SKM-1 (cell line): ENCODE data around the gene THEMIS.
"Not testable (repeated sequence)": the region's sequence is repeated elsewhere in the genome, so short reads cannot be mapped to it uniquely, and the experiment has no call there.

Experiments used
- DNase-seq: peaks from one replicate; lab custom pipeline; 2025; ENCODE audit not compliant: unreplicated experiment; lab: John Stamatoyannopoulos, UW

The THEMIS gene

DNA sequence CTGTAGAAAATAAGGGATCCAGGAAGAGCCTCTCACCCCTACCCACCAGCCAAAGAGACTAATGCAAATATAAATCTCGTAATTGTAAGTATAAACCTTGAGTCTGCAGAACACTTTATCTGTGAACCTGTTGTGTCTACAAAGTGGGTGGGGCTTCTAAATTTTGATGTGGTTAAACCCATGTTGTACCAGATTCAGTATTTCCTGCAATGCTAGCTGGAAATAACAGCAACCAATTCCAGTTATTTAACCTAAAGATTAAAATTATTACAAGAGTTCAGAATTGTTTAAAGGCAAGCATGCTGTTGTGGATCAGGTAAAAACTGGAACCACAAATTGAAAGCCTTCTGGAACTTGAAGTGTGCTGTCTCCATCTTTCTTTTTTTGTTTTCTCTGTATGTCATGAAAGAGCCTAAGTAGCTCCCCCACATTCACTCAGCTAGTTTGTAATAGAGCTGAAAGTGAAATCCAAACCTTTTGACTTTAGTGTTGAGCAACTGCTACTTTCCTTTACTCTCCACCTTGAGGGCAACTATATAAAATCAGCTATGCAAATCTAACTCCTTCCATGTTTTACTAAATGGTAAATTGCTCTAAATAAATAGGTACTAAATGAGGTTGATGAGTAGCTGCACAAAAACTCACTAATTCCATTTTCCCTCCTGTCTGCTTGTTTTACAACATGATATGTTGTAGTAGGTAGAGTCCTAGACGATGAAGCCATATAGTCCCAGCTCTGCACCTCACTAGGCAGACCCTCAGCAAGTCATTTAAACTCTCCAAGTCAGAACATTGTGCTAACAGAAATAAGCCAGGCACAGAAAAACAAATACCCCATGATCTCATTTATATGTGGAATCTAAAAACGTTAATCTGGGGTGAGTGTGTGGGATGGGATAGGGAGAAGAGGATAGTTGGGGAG, 17.9 kb upstream of the THEMIS start:
- no peak for DNase-seq

DNA sequence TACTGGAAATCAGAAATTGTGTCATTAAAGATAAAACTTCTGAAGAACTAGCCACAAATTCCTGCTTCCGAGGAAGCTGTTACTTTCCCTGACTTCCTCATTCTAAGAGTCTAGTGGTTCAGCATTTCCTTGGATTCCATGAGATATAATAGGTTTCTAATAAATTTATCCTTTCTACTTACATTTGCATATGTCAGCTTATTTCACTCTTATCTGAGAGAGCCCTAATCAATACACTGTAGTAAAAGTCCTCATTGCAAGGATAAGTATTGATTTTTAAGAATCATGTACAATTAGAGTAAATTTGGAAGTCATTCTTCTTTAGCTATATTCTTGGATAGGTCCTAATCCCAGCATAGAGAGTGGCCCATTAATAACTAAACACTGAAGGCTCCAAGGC, 16.9 kb upstream of the THEMIS start:
- DNase-seq: no peak

DNA sequence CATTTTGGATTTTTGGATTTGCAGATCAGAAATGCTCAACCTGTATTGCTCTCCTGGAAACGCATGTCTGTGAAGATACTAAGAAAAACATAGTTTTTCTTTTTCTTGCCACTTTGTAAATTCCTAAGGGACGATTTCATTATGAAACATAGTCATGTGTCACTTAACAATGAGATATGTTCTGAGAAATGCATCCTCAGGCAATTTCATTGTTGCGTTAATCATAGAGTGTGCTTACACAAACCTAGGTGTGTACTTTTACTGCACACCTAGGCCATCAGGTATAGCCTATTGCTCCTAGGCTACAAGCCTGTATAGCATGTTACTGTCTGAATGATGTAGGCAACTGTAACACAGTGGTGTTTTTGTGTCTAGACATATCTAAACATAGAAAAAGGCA, 13.4 kb upstream of the THEMIS start:
- DNase-seq: no peak

DNA sequence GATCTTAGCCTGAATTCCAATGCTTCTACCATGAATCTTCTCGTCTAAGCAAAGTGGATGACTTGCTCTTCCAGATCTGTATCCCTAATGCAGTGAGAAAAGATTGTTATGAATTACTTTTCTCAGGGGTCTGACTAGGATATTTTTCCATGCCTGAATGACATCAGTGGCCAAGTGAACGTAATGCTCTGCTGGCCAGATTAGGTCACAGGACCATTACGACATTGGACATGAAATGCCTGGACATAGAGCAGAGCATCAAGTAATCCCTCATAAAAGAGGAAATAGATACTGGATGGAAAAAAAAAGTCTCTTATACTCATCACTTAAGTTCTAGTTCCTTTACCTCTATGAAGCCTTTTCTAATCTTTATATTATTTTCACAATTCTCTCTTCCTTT, 12.1 kb upstream of the THEMIS start:
- no peak for DNase-seq

DNA sequence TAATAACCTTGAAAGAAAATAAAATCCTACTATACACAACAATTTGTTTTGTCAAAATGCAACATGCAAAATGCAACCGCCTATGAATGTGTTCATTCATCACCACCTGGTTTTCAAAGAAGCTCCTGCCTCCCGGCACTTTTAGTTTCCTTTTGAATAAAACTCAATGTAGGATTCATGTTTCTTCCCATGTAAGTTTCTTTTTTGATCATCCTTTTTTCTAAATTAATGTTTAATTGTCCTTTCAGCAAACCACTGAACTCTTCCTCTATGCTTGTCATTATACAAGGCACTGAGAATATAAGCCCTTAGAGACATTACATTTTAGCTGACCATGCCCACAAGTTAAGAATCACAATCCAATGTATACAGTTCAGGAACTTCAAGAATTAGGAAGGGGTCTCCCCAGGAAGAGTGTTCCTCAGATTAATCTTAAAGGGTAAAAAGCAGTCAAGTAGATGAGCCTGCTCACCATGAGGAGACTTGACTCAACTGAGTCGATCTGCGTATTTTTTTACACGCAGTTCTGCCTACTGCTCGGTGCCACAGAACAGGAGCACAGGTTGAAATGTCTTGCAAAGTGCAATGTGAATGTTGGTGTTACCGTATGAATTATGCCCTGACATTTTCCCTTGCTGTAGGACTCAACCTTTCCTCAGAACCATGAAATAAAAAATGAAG, 7.2 kb upstream of the THEMIS start:
- DNase-seq: no peak

DNA sequence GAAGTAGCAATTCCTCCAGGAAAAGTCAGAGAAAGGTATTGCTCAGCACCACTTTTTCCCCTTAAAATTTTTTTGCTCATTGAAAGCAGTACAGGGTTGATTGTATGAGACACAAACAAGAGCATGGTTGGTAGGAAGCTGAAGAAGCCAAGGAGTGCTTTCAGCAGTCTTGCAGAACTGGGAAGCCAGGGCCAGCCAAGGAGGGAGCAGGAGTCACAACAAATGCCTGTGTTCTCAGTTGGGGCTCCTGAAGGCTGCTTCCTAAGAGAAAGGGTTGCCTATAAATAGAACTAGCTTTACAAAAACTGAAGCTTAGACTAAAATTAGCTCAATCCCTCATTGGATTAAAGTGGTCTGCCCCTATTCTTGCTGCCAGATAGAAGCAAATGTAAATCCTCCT, 3.3 kb upstream of the THEMIS start:
- no peak for DNase-seq

DNA sequence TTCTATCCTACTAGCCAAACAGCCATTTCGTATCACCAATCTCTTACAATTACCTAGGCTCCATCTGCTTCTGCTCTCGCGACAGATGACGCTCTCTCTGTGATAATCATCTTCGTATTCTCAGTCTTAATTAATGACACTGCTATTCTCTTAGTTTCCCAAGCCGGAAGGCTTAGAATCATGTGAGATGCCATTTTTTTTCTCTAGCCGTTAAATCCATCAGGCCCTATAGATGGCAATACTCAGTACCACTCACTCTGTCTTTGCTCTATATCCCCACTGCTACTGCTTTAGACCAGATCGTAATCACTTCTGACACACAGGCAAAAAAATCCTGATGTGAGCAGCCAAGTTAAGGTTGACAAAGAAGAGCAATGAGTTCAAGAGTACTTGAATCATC, 2.1 kb upstream of the THEMIS start:
- no peak for DNase-seq

DNA sequence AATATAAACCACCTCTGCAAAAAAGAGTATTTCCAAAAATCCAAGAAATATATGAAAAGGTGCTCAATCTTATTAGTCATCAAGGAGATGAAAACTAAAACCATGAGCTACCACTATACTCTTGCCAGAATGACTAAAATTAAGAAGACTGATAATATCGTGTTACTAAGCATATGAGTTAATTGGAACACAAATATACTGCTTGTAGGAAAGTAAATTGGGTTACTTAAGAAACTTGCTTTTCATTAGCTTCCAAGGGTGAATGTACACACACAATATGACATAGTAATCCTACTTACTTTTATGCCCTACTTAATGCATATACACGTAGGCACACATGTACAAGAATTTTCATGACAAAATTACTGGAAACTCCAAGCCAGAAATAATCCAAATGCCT, 3.4 kb downstream of the THEMIS start:
- DNase-seq: no peak

DNA sequence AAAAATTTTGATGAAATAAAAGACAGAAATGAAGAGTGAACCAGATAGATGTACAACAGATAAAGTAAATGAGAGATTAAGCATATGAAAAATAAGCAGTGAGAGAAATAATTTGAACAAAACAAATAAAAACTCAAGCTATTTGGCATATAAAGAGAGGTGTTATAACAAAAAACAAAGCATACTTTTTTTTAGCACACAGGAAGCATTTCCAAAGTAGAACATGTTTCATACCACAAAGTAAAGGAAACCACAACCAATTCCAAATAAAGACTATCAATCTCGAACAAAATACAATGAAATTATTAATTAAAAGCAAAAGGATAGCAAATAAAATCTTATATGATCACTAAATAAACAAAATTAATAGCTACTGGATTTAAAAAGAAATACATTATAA, 6.8 kb downstream of the THEMIS start:
- DNase-seq: no peak

DNA sequence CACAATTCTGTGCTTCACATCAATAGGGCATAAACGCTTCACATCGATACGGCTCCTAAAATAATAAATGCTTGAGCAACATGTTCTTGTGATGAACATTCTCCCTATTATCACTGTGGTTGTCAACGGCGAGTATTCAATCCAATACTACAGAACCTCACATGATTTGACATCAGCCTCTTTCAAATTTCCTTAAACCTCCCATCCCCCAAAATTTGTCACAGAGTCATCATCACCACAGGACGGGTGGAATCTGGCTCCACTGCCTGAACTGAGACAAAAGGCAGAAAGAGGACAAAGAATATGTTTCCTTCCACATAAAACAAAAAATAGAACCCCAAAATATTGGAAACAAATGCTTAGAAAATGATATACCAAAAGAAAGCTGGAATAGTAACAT, 7.3 kb downstream of the THEMIS start:
- no peak for DNase-seq

DNA sequence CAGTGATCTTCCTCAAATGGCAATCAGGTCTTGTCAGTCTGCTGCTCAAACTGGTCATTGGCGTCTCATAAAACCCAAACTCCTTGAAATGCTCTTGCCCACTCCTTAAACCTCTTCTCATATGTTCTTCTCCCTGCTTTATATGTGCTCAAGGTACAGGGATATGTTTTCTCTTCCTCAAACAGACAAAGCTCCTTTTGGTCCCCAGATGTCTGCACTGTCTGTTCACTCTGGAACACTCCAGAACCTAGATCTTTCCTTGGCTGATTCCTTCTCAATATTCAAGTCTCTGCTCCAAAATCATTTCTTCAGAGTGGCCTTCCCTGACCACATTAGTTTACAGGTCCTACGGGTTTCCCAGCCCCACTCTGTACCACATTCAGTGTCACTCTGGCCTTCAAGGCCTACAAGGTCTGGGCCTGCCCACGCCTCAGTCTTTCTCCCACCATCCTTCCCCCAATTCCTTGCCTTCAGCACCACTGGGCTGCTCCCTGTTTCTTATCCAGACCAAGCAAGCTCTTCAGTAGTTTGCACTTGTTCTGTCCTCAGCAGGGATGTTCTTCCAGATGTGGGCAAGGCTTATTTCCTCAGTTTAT, 9.0 kb downstream of the THEMIS start:
- DNase-seq: no peak

DNA sequence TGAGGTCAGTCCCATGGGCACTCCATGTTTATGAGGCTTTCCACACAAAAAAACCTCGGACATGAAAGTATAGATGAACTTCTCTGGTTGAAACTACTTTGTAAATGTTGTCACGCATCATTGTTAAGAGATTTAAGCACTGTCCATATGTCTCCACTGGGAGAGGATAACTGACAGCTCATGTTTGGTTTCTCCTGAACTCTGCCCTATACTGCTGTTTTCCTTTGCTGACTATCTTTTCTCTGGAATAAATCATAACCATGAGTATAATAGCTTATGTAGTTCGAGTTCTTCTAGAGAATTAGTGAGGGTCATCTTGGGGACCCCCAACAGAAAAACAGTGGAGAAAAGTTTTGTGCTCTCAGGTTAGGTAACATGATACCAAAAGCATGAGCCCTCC, 14.3 kb downstream of the THEMIS start:
- no peak for DNase-seq

DNA sequence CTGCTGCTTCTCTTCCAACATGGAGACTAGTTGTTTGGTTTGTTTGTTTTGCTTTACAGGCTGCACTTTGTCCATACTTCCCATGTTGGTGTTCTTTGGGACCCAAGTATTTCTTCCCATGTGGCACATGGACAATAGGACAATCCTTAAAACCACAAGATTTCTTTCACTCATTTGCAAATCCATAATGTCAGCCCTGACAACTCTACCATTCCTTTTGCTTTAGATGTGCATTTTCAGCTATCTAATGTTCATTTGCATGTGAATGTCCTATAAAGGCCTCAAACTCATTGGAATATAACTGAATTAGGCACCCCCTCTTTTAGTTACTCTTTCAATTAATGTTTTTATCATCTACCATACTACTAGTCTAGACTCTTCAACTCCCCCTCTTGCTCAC, 16.7 kb downstream of the THEMIS start:
- DNase-seq: no peak

DNA sequence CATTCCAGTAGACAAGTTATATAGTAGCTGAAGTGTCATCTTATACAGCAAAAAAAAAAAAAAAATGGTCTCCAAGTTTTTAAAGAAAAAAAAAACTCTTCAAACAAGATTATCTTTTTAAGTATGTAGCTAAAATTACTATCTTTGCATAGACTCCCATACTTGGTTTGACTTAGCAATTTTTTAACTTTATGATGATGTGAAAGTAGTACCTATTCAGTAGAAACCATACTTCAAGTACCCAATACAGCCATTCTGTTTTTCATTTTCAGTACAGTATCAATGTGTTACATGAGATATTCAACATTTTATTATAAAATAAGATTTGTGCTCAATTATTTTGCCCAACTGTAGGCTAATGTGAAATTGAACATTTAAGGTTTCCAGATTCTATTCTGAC, 18.9 kb downstream of the THEMIS start:
- DNase-seq: not testable (repeated sequence)

DNA sequence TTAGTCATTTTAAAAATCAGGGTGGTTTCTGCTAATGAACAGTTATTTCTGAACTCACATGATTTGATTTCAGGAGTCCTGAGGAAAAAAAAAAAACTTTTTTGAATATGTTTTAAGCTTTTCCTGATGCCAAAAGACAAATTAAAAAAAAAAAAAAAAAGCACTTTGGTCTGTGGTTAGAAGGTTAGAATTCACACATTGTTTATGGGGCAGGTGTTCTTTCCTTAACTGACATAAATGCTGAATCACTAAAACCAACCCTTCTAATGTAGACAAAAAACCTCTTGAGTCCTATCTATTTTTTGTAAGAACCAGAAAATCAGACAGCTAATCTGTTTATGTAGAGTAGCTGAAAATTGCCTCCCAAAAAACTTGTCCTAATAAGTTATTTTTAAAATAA, 20.4 kb downstream of the THEMIS start:
- no peak for DNase-seq

DNA sequence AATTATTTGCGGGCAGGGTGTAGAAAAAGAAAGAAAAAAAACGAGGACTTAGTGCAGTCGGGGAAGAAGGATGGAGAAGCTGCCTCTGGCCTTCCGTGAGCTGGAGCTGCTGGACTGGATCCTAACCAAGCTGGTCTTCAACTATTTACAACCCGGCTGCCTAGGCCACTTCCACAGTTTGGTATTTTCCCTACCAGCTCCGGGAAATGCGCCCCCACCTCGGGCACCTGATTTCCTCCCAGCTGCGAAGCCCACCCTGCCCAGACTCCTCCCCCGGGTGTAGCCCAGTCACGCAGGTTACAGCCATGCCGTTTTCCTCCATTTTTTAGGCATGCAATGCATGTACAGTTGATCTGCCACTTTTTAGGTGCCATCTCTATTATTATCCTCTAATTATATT, 21.2 kb downstream of the THEMIS start:
- DNase-seq: no peak

DNA sequence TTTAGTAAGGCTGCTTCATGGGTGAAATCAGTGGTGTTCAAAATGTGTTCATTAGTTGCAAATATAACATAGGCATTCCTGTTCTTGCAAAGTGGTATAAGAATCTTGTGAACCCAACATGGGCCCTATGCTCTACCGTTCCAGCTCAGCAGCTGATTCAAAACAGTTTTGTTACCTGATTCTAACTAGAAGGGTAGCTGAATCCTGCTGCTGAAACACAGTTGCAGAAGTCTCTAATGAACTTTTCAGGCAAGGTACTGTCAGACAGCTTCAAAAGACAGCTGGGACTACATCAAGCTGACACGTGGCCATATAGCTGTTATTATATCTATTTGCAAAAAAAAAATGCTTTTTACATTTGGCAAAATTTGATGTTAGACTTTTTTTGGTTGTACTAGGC, 22.7 kb downstream of the THEMIS start:
- DNase-seq: no peak

DNA sequence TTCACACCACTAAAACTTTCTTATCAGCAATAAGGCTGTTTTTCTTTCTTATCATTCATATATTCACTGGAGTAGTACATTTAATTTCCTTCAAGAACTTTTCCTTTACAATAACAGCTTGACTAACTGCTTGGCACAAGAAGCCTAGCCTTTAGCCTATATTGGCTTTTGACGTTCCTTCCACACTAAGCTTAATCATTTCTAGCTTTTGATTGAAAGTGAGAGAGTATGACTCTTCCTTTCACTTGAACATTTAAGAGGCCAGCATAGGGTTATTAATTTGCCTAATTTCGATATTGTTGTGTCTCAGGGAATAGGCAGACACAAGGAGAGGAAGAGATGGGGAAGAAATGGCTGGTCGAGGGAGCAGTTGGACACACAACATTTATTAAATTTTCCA, 23.6 kb downstream of the THEMIS start:
- no peak for DNase-seq

DNA sequence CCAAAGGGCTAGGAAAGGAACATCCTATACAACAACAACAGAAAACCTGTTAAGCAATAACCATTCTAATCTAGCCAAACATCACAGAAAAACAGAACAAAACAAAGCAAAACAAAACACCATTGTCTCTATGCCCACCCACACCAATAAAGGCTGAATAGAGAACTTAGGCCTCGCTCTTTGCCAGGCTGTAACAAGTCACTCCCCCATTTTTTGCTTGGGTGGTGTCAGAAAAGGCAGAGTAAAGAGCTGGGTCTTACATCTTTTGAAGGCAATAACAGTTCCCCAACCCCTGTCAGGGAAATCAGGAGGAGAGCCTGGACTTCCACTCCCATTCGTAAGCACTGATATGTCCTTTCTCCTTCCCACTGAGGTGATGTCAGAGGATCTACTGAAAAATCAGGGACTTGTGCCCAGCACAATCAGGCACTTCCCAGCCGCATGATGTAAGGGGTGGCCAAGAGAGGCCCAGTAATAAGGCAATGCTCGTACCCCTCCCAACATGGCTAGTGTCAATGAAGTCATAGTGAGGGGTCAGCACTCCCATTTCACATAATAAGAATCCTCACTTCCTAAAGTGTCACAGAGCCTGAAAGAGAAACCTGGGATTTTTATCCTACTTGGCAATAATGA, 31.0 kb downstream of the THEMIS start:
- DNase-seq: no peak

DNA sequence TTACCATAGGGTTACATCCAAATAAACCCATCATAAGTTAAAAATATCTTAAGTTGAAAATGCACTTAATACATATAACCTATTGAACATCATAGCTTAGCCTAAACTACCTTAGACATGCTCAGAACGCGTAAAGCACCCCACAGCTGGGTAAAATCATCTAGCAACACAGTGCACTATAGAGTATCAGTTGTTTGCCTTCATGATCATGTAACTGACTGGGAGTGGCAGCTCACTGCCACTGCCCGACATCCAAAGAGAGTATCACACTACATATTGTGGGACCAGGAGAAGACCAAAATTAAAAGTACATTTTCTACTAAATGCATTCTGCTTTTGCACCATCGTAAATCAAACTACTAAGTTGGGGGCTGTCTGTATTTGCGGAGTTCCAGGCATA, 31.7 kb downstream of the THEMIS start:
- no peak for DNase-seq

DNA sequence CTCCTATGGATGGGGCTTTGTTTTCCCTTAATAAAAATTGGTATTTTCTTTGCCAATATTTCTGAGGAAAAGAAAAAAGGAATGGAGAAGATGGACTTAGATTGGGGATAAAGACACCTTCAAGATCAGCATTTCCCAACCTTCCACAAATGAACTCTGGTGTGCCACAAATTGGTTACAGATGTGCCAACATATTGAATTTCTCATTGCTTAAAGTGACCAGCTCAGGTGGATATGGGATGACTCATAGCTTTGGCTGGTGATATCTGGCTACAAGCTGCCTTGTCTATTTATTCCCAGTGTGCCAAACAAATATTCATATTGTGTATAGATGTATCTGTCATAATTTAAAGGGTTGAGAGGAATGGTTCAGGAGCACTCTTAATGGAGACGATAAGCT, 32.5 kb downstream of the THEMIS start:
- DNase-seq: no peak

DNA sequence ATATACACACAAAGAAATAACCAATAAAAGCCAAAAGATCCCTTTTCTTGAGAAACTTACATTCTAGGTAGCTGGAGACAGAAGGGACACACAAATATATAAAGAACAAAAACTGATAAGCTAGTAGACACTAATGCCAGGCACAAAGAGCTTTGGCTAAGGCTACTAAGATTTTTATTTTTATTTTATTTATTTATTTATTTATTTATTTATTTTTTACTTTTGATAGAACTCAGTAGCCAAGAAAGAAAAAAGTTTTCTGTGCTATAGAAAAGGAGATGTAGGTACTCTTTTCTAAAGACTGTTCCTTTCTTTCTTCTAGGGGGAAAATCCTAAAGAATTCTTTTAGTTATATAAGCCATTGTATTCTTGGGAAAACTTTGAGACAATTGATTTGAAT, 34.1 kb downstream of the THEMIS start:
- DNase-seq: no peak
